Endometrium (tissue), 2 donors: ENCODE measurements around the gene TMEM198.

Experiments used
- FAIRE-seq: peaks from 2 replicates; lab custom pipeline; 2012; peaks lifted over from hg19 to GRCh38; lab: Jason Lieb, UNC
- donor health status: control.
- donor health status: control.

The TMEM198 gene

GRCh38 chr2:219581346-219581745 lies 37.5 kb downstream of the TMEM198 start:
- FAIRE-seq: no peak

GRCh38 chr2:219591091-219591490 lies 47.3 kb downstream of the TMEM198 start:
- no peak for FAIRE-seq

GRCh38 chr2:219592736-219593135 lies 48.9 kb downstream of the TMEM198 start:
- FAIRE-seq: no peak

GRCh38 chr2:219593154-219593553 lies 49.3 kb downstream of the TMEM198 start:
- no peak for FAIRE-seq

GRCh38 chr2:219595256-219595655 lies 51.4 kb downstream of the TMEM198 start:
- no peak for FAIRE-seq

- FAIRE-seq: no peak
Observed at GRCh38 chr2:219596954-219597551, 53.2 kb downstream of the TMEM198 start.

GRCh38 chr2:219597552-219598307 lies 53.9 kb downstream of the TMEM198 start, which contains the start of gene STK11IP:
TSS of gene STK11IP (plus strand) at chr2:219597857. CDS start at chr2:219598120, 263 bp downstream.
- peak; percentile 79 for FAIRE-seq

- no peak for FAIRE-seq
Observed at GRCh38 chr2:219598308-219599078, 54.7 kb downstream of the TMEM198 start.
